Loucy (cell line): Measurements from ENCODE around the gene NLGN1.

Experiments used
- H2AFZ ChIP-seq: fragments of 200-600 bp; sonication (generic); 2 replicates; pipeline ENCODE4 v1.6.0; 2016; ENCODE audit warnings: antibody characterized with exemption, mild to moderate bottlenecking, low read length, moderate library complexity
- H3F3A ChIP-seq: fragments of 200-600 bp; 2 replicates; pipeline ENCODE4 v1.6.0; 2016; ENCODE audit warnings: antibody characterized with exemption, low read depth, mild to moderate bottlenecking
- H3K27me3 ChIP-seq: fragments of 200-600 bp; sonication (generic); 2 replicates; pipeline ENCODE4 v1.6.1; 2014; ENCODE audit warnings: low read length, mild to moderate bottlenecking; ENCODE audit not compliant: insufficient read depth, poor library complexity, severe bottlenecking
- H3K36me3 ChIP-seq: fragments of 200-600 bp; sonication (generic); 2 replicates; pipeline ENCODE4 v1.6.1; 2016; ENCODE audit warnings: low read length; ENCODE audit not compliant: insufficient read depth
- H3K4me1 ChIP-seq: fragments of 200-600 bp; sonication (generic); 2 replicates; pipeline ENCODE4 v1.5.1; 2014; ENCODE audit warnings: low read length, mild to moderate bottlenecking; ENCODE audit not compliant: insufficient read depth, poor library complexity, severe bottlenecking
- H3K4me2 ChIP-seq: fragments of 200-600 bp; sonication (generic); 2 replicates; pipeline ENCODE4 v1.6.0; 2014; ENCODE audit warnings: antibody characterized with exemption, low read length, low read depth, mild to moderate bottlenecking; ENCODE audit not compliant: poor library complexity, severe bottlenecking
- H3K4me3 ChIP-seq: fragments of 200-600 bp; sonication (generic); 2 replicates; pipeline ENCODE4 v1.5.1; 2014; ENCODE audit warnings: low read length, mild to moderate bottlenecking, mixed read lengths; ENCODE audit not compliant: poor library complexity, severe bottlenecking
- H3K79me2 ChIP-seq: fragments of 200-600 bp; sonication (generic); 2 replicates; pipeline ENCODE4 v1.6.1; 2014; ENCODE audit warnings: low read length; ENCODE audit not compliant: insufficient read depth
- H3K9ac ChIP-seq: fragments of 200-600 bp; sonication (generic); 2 replicates; pipeline ENCODE4 v1.6.0; 2014; ENCODE audit warnings: mild to moderate bottlenecking, low read depth, low read length, moderate library complexity; ENCODE audit not compliant: poor library complexity, severe bottlenecking
- H3K9me2 ChIP-seq: fragments of 200-600 bp; sonication (generic); replicated peaks from 2 replicates; pipeline ENCODE4 v1.6.1; 2016; ENCODE audit warnings: low read depth, low read length, mixed read lengths
- H3K9me3 ChIP-seq: fragments of 200-600 bp; sonication (generic); 2 replicates; pipeline ENCODE4 v1.6.1; 2014; ENCODE audit warnings: mild to moderate bottlenecking, antibody characterized with exemption, low read length, low read depth; ENCODE audit not compliant: insufficient read depth
- H4K20me1 ChIP-seq: fragments of 200-600 bp; sonication (generic); 2 replicates; pipeline ENCODE4 v1.6.0; 2014; ENCODE audit warnings: antibody characterized with exemption, low read length, mild to moderate bottlenecking; ENCODE audit not compliant: insufficient read depth, poor library complexity, severe bottlenecking
- EZH2phosphoT487 ChIP-seq: fragments of 200-600 bp; IDR thresholded peaks from 2 replicates; pipeline ENCODE4 v1.6.1; 2018; ENCODE audit warnings: antibody characterized with exemption, mild to moderate bottlenecking, moderate library complexity, borderline replicate concordance
- TF ChIP-seq, protein P1 (sequence below): fragments of 200-600 bp; sonication (generic); conservative IDR thresholded peaks from 2 replicates; pipeline ENCODE4 v1.5.1; 2014; ENCODE audit warnings: mild to moderate bottlenecking, antibody characterized with exemption, low read length

Gene NLGN1

DNA sequence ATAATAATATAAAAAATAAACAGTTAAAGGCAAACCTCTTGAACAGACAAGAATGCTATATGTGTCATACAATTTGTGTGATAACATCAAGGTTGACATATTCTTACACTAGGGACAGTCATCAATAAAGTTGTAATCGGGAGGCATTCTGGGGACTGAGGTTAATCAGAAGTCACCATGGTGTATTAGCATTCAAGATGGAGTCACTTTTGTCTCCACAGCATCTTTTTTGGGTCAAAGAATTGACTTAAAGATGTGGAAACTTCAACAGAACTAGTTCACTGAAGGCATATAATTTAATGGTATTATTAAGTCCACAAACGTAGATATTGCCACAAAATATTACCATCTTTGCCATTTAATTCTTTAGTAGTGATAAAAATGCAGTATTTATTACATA, 836.0 kb downstream of the NLGN1 start:
- H3K4me1 ChIP-seq, result no peaks in the 10 kb centered on the region
- H3K79me2 ChIP-seq, result no peaks in the 10 kb centered on the region
- H3K4me2 ChIP-seq, result no peak overlapping the region
- H3K9ac ChIP-seq, result no peak overlapping the region
- no peaks in the 10 kb centered on the region for H3K36me3 ChIP-seq
- H3K9me3 ChIP-seq, result no peaks in the 10 kb centered on the region
- no peaks in the 10 kb centered on the region for H3K27me3 ChIP-seq
- no peaks in the 10 kb centered on the region for H3F3A ChIP-seq
- H2AFZ ChIP-seq, result no peak overlapping the region
- no peak for TF ChIP-seq EZH2phosphoT487
- TF ChIP-seq, protein P1, sequence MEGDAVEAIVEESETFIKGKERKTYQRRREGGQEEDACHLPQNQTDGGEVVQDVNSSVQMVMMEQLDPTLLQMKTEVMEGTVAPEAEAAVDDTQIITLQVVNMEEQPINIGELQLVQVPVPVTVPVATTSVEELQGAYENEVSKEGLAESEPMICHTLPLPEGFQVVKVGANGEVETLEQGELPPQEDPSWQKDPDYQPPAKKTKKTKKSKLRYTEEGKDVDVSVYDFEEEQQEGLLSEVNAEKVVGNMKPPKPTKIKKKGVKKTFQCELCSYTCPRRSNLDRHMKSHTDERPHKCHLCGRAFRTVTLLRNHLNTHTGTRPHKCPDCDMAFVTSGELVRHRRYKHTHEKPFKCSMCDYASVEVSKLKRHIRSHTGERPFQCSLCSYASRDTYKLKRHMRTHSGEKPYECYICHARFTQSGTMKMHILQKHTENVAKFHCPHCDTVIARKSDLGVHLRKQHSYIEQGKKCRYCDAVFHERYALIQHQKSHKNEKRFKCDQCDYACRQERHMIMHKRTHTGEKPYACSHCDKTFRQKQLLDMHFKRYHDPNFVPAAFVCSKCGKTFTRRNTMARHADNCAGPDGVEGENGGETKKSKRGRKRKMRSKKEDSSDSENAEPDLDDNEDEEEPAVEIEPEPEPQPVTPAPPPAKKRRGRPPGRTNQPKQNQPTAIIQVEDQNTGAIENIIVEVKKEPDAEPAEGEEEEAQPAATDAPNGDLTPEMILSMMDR, result no peak
- no peaks in the 10 kb centered on the region for H4K20me1 ChIP-seq
- no peaks in the 10 kb centered on the region for H3K9me2 ChIP-seq
- H3K4me3 ChIP-seq, result no peak overlapping the region

- H3K36me3 ChIP-seq, result no peaks in the 10 kb centered on the region
Observed at GRCh38 chr3:174242311-174243041, 844.9 kb downstream of the NLGN1 start.

GRCh38 chr3:174243171-174243570, 845.6 kb downstream of the NLGN1 start:
- H3K4me1 ChIP-seq, result no peaks in the 10 kb centered on the region
- H3K9ac ChIP-seq, result no peak overlapping the region
- H2AFZ ChIP-seq, result no peak overlapping the region
- no peaks in the 10 kb centered on the region for H3K79me2 ChIP-seq
- no peaks in the 10 kb centered on the region for H3K9me3 ChIP-seq
- H3F3A ChIP-seq, result no peaks in the 10 kb centered on the region
- H3K4me3 ChIP-seq, result no peak overlapping the region
- no peaks in the 10 kb centered on the region for H3K9me2 ChIP-seq
- no peaks in the 10 kb centered on the region for H4K20me1 ChIP-seq
- no peaks in the 10 kb centered on the region for H3K36me3 ChIP-seq
- no peak for TF ChIP-seq EZH2phosphoT487
- TF ChIP-seq, protein P1, result no peak
- H3K4me2 ChIP-seq, result no peak overlapping the region
- no peaks in the 10 kb centered on the region for H3K27me3 ChIP-seq

More at GRCh38 chr3:174242311-174243041, 844.9 kb downstream of the NLGN1 start:
- H3K4me3 ChIP-seq, result no peak overlapping the region
- H3K4me1 ChIP-seq, result no peaks in the 10 kb centered on the region
- no peaks in the 10 kb centered on the region for H4K20me1 ChIP-seq
- no peak for TF ChIP-seq EZH2phosphoT487
- TF ChIP-seq, protein P1, result no peak
- H3K79me2 ChIP-seq, result no peaks in the 10 kb centered on the region
- no peaks in the 10 kb centered on the region for H3K27me3 ChIP-seq
- no peaks in the 10 kb centered on the region for H3K9me3 ChIP-seq
- no peak overlapping the region for H3K9ac ChIP-seq
- no peaks in the 10 kb centered on the region for H3K9me2 ChIP-seq
- H2AFZ ChIP-seq, result no peak overlapping the region
- H3K4me2 ChIP-seq, result no peak overlapping the region
- H3F3A ChIP-seq, result no peaks in the 10 kb centered on the region
